GM11168 (cell line): ENCODE measurements around the gene ATP2C2.
"Not testable (repeated sequence)": the region's sequence is repeated elsewhere in the genome, so short reads cannot be mapped to it uniquely, and the experiment has no call there.

Experiments used
- in situ Hi-C: fragments of 300-500 bp; cut with MboI; formaldehyde crosslinking; loops from one replicate; pipeline ENCODE4 v1.12.0; 2022; ENCODE audit warnings: low sequenced_read_pairs; ENCODE audit not compliant: unreplicated experiment

Gene ATP2C2

GRCh38 chr16:84340325-84341040 is 27.9 kb upstream of the ATP2C2 start:
- in situ Hi-C loops: no loop called here

- in situ Hi-C loops: no loop called here
Measured at GRCh38 chr16:84341528-84342295, 26.6 kb upstream of the ATP2C2 start.

GRCh38 chr16:84343800-84344199 is 24.5 kb upstream of the ATP2C2 start:
- in situ Hi-C loops: not testable (repeated sequence)

- in situ Hi-C loops: no loop called here
Measured at GRCh38 chr16:84344781-84345180, 23.6 kb upstream of the ATP2C2 start.

GRCh38 chr16:84347161-84347560 is 21.2 kb upstream of the ATP2C2 start:
- in situ Hi-C loops: no loop called here

GRCh38 chr16:84348386-84348888 is 19.9 kb upstream of the ATP2C2 start:
- in situ Hi-C loops: no loop called here

GRCh38 chr16:84349862-84350684 is 18.3 kb upstream of the ATP2C2 start:
- in situ Hi-C loops: no loop called here

- in situ Hi-C loops: no loop called here
Measured at GRCh38 chr16:84350685-84351400, 17.5 kb upstream of the ATP2C2 start.

- in situ Hi-C loops: no loop called here
Measured at GRCh38 chr16:84351630-84352029, 16.7 kb upstream of the ATP2C2 start.

- in situ Hi-C loops: no loop called here
Measured at GRCh38 chr16:84354306-84354705, 14.0 kb upstream of the ATP2C2 start.

GRCh38 chr16:84355149-84355548 is 13.2 kb upstream of the ATP2C2 start:
- in situ Hi-C loops: no loop called here

- in situ Hi-C loops: no loop called here
Measured at GRCh38 chr16:84356176-84356575, 12.2 kb upstream of the ATP2C2 start.

GRCh38 chr16:84356591-84357116 is 11.7 kb upstream of the ATP2C2 start:
- in situ Hi-C loops: no loop called here

GRCh38 chr16:84357191-84357651 is 11.1 kb upstream of the ATP2C2 start:
- in situ Hi-C loops: no loop called here

GRCh38 chr16:84358601-84359295 is 9.6 kb upstream of the ATP2C2 start:
- in situ Hi-C loops: no loop called here

- in situ Hi-C loops: no loop called here
Measured at GRCh38 chr16:84359326-84359725, 9.0 kb upstream of the ATP2C2 start.

- in situ Hi-C loops: no loop called here
Measured at GRCh38 chr16:84360170-84360569, 8.2 kb upstream of the ATP2C2 start.

GRCh38 chr16:84360748-84361147 is 7.6 kb upstream of the ATP2C2 start:
- in situ Hi-C loops: no loop called here

- in situ Hi-C loops: no loop called here
Measured at GRCh38 chr16:84361546-84361945, 6.8 kb upstream of the ATP2C2 start.
